ENCODE results near the gene DNAJA3. TPM values are rescaled to one million over a fixed set of nuclear protein-coding genes. Genes with fewer than 3 reads are reported as not detected.

DNAJA3 gene
- total and polyA plus RNA-seq, 12 donors: 21.9 to 166 (median 76.5) TPM

- Histone ChIP-seq H3K4me1 (replicated peaks in 1 of 2) (peaks cover 21 to 44% of the 10 kb centered on the region in 2 donors), H3K4me3 (no peak overlapping the region), H3K9me3 (replicated peaks in 1 of 3) (no peaks in the 10 kb centered on the region), H3K27me3 (no peaks in the 10 kb centered on the region), H3K27ac (peak overlapping the region in 2 of 5 donors; percentile 49 to 84), H3K36me3 (replicated peaks in 1 of 2) (peaks cover 0 to 27% of the 10 kb centered on the region in 2 donors)
- WGBS, 4 donors: 64 to 78% (median 73%) methylated on average over 5 to 12 of the region's 12 CpGs
- TF ChIP-seq POLR2A (IDR thresholded peaks at IDR 0.05) (no peak), CTCF (IDR thresholded peaks at IDR 0.05) (peak in 2 of 6 experiments; percentile 2 to 13)
- DNase-seq: no peak
- intact Hi-C loops (cut with DNase I): no loop called here
Measured at GRCh38 chr16:4377573-4378154, 48.0 kb upstream of the DNAJA3 start.

GRCh38 chr16:4378161-4378666 lies 47.5 kb upstream of the DNAJA3 start:
- no peak for DNase-seq
- Histone ChIP-seq H3K9me3 (replicated peaks in 1 of 3) (no peaks in the 10 kb centered on the region), H3K36me3 (replicated peaks in 1 of 2) (peaks cover 0 to 32% of the 10 kb centered on the region in 2 donors), H3K27ac (peak overlapping the region in 2 of 5 donors; percentile 49 to 84), H3K4me3 (no peak overlapping the region), H3K4me1 (replicated peaks in 1 of 2) (peaks cover 17 to 38% of the 10 kb centered on the region in 2 donors), H3K27me3 (no peaks in the 10 kb centered on the region)
- TF ChIP-seq CTCF (IDR thresholded peaks at IDR 0.05) (no peak), POLR2A (IDR thresholded peaks at IDR 0.05) (no peak)
- WGBS, 4 donors: 71 to 83% (median 81%) methylated on average over 6 to 15 of the region's 15 CpGs
- intact Hi-C loops (cut with DNase I): no loop called here

GRCh38 chr16:4378999-4379690 lies 46.5 kb upstream of the DNAJA3 start:
- Histone ChIP-seq H3K36me3 (replicated peaks in 1 of 2) (peaks cover 0 to 40% of the 10 kb centered on the region in 2 donors), H3K27ac (peak overlapping the region in 1 of 5 donors; percentile 49), H3K4me1 (replicated peaks in 1 of 2) (peaks cover 17 to 33% of the 10 kb centered on the region in 2 donors), H3K4me3 (no peak overlapping the region), H3K27me3 (no peaks in the 10 kb centered on the region), H3K9me3 (replicated peaks in 1 of 3) (no peaks in the 10 kb centered on the region)
- TF ChIP-seq POLR2A (IDR thresholded peaks at IDR 0.05): no peak
- intact Hi-C loops (cut with DNase I): no loop called here
- DNase-seq: no peak
- 91 to 94% (median 93%) methylated on average over 9 to 21 of the region's 21 CpGs for WGBS, 4 donors

- TF ChIP-seq POLR2A (IDR thresholded peaks at IDR 0.05) (no peak), CTCF (IDR thresholded peaks at IDR 0.05) (no peak)
- DNase-seq: no peak
- peak overlapping the region in 1 of 5 donors; percentile 6 for H3K27ac ChIP-seq
- intact Hi-C loops (cut with DNase I): no loop called here
- peaks cover 0 to 43% of the 10 kb centered on the region in 2 donors for H3K36me3 ChIP-seq (replicated peaks in 1 of 2)
- H3K9me3 ChIP-seq (replicated peaks in 1 of 3): no peaks in the 10 kb centered on the region
- H3K4me1 ChIP-seq (replicated peaks in 1 of 2): peaks cover 16 to 25% of the 10 kb centered on the region in 2 donors
- H3K27me3 ChIP-seq: no peaks in the 10 kb centered on the region
- H3K4me3 ChIP-seq: no peak overlapping the region
- 81 to 93% (median 84%) methylated on average over 19 to 26 of the region's 26 CpGs for WGBS, 4 donors
Measured at GRCh38 chr16:4380119-4381063, 45.3 kb upstream of the DNAJA3 start.

Measured in adrenal gland (tissue), 12 donors.